HG03521 (cell line): Measurements from ENCODE around the gene STX18.

Experiments used
- ATAC-seq: cut with Tn5 transposase; IDR thresholded peaks from one replicate; pipeline ENCODE4 v1.9.1; 2021; ENCODE audit warnings: mild to moderate bottlenecking, moderate library complexity; ENCODE audit not compliant: unreplicated experiment

Gene STX18

GRCh38 chr4:4387531-4388310 lies 154.1 kb downstream of the STX18 start:
- ATAC-seq, result no peak

GRCh38 chr4:4386736-4387392 lies 155.0 kb downstream of the STX18 start, which contains the start of gene NSG1:
TSS of gene NSG1 (plus strand) at chr4:4387102. CDS start at chr4:4387630, 528 bp downstream.
- ATAC-seq, result no peak

- ATAC-seq, result no peak
Measured at GRCh38 chr4:4386296-4386735, 155.5 kb downstream of the STX18 start.

GRCh38 chr4:4385729-4386295 lies 156.0 kb downstream of the STX18 start:
- ATAC-seq, result no peak

- ATAC-seq, result no peak
Measured at GRCh38 chr4:4384837-4385236, 157.0 kb downstream of the STX18 start.

- no peak for ATAC-seq
Measured at GRCh38 chr4:4383085-4383484, 158.8 kb downstream of the STX18 start.

- no peak for ATAC-seq
Measured at GRCh38 chr4:4379540-4380087, 162.2 kb downstream of the STX18 start.

GRCh38 chr4:4377732-4378460 lies 164.0 kb downstream of the STX18 start:
- no peak for ATAC-seq

GRCh38 chr4:4377191-4377590 lies 164.7 kb downstream of the STX18 start:
- ATAC-seq, result no peak

- no peak for ATAC-seq
Measured at GRCh38 chr4:4376074-4376473, 165.8 kb downstream of the STX18 start.

GRCh38 chr4:4374388-4375098 lies 167.3 kb downstream of the STX18 start:
- ATAC-seq, result no peak
